ENCODE data around the gene ZNF146.
"Not testable (repeated sequence)": the region's sequence is repeated elsewhere in the genome, so short reads cannot be mapped to it uniquely, and the experiment has no call there.

Gene ZNF146

DNA sequence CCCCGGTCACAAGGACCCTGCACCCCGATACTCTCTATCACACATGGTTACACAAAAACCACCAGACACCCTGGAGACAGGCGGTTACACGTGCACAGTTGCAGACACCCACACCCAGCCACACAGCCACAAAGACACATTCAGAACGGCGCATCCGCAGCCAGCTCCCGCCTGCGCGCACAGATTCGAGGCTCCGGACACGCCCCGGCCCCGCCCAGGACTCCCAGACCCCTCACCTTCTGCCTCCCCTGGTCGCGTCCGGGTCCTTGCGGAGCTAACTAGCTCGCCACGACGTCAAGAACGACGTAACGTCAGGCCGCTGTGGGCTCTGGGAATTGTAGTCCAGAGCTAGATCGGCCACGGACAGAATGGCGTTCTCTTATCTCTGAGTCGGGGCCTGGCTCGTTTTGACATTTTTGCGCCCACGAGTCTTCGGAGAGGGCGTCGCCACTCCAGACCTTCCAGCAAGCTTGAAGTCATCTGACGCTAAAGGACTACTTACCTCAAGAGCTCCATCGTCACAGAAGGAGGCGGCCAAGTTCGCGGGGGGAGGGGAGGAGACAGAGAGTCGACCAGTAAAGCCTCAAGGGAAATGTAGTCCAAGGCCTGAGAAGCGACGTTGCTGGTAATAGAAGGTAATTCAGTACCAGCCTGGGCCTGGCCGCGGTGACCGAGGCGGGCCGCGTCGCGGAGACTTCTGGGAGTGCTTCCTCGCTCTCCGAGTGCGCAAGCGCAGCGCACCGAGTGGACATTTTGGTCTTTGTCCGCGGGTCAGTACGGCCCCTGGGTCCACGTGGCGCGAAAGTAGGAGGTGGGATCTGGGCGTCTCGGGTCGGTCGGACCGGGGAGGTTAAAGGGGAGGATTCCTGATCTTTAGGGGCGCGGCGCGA is at the start of gene ZNF146, which contains the start of gene ZNF565:
Gene ZNF146 (plus strand): TSS at position 721 of the 890 bp plus-strand sequence. CDS start 21,335 bp downstream, outside the sequence.
Gene ZNF565 (minus strand): TSS at position 280 of the 890 bp plus-strand sequence. CDS start 12,680 bp downstream, outside the sequence.
- DNase-seq (ENCODE audit: low read depth in 2 of 2) = peak; percentile 96 to 97

DNA sequence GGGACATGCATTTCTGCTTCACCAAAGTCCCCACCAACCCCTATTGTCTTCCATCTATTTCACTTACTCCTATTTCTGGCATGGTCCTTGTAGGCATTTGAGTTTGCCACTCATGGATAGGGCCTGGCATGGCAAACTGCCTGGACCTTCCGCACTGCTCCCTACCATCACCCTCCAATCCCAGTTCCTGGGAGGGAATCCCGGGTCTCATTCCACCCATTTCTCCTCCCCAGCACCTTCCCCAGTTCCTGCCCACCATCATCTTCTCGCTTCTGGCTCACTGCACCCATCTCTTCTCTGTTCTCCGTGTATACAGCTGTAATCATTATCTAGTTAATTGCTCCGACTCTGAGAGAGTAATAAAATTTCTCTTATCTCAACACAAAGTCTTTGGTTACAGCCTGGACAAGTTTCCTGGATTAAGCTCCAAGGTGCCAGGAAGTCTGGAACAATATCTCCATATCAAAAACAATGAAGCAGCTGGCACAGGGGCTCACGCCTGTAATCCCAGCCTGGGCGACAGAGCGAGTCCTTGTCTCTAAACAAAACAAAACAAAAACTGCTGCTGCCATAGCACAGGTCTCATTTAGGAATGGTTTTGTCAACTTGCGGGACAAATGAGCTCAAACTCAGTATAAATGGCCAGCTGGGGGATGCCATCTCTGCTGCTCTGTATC is 45.7 kb upstream of the ZNF146 start:
- no peak for DNase-seq (ENCODE audit: low read depth in 2 of 2)

- DNase-seq (ENCODE audit: low read depth in 2 of 2) = no peak
Observed at GRCh38 chr19:36172852-36173251, 42.1 kb upstream of the ZNF146 start.

DNA sequence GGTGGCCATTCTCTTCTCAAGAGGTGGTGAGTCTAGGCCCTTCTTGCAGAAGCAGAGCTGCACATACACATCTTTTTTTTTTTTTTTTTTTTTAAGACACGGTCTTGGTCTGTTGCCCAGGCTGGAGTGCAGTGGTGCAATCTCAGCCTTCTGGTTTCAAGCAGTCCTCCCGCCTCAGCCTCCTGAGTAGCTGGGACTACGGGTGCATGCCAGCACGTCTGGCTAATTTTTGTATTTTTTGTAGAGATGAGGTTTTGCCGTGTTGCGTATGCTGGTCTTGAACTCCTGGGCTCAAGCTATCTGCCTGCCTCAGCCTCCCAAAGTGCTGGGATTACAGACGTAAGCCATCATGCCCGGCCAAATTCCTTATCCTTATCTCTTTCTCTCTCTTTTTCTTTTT is 41.1 kb upstream of the ZNF146 start:
- not testable (repeated sequence) for DNase-seq (ENCODE audit: low read depth in 2 of 2)

DNA sequence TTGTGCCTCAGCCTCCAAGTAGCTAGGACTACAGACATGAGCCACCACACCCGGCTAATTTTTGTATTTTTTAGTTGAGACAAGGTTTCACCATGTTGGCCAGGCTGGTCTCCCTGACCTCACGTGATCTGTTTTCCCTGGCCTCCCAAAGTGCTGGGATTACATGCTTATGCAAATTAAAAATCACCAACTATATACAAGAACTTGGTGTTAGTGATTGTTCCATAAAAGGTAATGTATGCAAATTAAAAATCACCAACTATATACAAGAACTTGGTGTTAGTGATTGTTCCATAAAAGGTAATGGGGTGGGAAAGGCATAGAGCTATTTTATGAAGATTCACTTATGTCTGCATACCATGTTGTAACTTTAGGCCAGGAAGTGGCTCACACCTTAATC is 35.8 kb upstream of the ZNF146 start:
- DNase-seq (ENCODE audit: low read depth in 2 of 2) = not testable (repeated sequence)

- DNase-seq (ENCODE audit: low read depth in 2 of 2) = no peak
Observed at GRCh38 chr19:36182612-36183244, 32.2 kb upstream of the ZNF146 start.

DNA sequence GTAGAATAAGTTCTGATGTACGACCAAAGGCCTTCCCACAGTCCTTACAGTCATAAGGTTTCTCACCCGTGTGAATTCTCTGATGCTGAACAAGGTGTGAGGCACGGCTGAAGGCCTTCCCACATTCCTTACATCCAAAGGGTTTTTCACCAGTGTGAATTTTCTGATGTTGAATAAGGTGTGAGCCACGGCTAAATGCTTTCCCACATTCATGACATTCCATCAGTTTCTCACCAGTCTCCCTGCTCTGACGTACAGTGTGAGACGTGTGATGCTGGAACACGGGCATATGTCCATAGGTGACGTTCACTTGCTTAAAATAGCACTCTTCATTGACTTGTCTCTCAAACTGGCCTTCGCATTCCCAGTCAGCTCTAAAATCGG is 31.7 kb upstream of the ZNF146 start:
- no peak for DNase-seq (ENCODE audit: low read depth in 2 of 2)

DNA sequence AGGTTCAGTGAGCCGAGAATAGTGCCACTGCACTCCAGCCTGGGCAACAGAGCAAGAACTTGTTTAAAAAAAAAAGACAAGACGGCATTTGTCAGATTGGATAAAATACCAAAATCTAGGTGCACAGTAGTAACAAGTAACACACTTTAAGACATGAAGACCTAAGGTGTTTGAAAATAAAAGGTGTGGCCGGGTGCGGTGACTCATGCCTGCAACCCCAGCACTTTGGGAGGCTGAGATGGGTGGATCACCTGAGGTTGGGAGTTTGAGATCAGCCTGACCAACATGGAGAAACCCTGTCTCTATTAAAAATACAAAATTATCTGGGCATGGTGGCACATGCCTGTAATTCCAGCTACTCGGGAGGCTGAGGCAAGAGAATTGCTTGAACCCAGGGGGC is 28.2 kb upstream of the ZNF146 start:
- DNase-seq (ENCODE audit: low read depth in 2 of 2) = not testable (repeated sequence)

DNA sequence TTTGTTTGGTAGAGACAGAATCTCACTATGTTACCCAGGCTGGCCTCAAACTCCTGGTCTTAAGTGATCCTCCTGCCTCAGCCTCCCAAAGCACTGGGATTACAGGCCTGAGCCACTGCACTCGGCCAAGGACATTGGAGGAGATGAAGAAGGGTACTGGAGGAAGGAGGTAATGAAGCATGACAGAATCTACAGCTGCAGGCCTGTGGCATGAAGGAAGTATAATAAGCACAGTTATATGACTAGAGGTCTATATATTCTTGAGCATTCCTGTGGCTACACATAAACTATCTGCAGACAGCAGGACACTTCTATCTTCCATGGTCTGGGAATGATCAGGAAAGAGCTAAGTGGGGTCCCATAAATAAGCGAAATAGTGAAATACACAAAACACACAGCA is 18.7 kb upstream of the ZNF146 start:
- no peak for DNase-seq (ENCODE audit: low read depth in 2 of 2)

GRCh38 chr19:36198119-36198518 is 16.8 kb upstream of the ZNF146 start:
- DNase-seq (ENCODE audit: low read depth in 2 of 2) = no peak

DNA sequence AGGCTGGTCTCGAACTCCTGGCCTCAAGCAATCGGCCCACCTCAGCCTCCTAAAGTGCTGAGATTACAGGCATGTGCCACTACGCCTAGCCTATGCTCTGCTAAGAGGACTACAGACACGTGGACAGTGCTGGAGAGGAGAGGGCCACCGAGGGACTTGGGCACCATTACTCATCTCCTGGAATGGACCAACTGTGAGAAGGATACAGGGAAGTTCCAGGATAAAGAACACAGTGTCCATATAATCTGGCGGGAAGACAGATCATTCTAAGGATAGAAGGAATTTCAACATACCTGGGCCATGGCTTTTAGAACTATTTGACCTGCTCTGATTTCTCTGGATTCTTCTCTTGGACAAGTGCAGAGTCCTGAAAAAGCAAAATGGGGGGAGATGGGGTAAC is 13.2 kb upstream of the ZNF146 start:
- DNase-seq (ENCODE audit: low read depth in 2 of 2) = no peak

DNA sequence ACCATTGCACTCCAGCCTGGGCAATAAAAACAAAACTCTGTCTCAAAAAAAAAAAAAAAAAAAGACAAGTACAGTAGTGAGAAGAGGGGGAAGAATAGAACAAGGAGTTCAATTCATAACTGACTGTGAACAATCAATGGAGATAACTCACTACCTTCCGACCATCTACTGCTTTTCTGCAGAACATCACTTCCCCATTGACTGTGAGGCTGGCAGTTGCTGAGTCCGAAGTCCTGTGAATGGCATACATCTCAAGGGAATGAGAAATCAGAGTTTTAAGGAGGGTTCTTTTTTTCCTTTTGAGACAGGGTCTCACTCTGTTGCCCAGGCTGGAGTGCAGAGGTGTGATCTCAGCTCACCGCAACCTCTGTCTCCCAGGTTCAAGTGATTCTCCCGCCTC is 11.6 kb upstream of the ZNF146 start:
- DNase-seq (ENCODE audit: low read depth in 2 of 2) = no peak

GRCh38 chr19:36207605-36208252 is 7.2 kb upstream of the ZNF146 start:
- DNase-seq (ENCODE audit: low read depth in 2 of 2) = no peak

GRCh38 chr19:36209372-36209771 is 5.5 kb upstream of the ZNF146 start:
- no peak for DNase-seq (ENCODE audit: low read depth in 2 of 2)

DNA sequence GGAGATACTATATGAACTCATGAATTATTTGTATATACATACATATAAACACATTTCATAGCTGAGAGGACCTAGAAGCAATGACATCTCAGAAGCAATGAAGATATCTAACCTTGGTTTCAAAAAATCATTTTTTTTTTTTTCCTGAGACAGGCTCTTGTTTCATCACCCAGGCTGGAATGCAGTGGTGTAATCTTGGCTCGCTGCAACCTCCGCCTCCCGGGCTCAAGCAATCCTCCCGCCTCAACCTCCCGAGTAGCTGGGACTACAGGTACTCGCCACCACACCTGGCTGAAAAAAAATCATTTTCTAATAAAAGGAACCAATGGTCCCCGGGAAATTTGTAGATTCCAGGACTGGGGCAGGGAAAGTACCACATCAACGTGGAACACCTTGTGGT is 4.4 kb upstream of the ZNF146 start:
- no peak for DNase-seq (ENCODE audit: low read depth in 2 of 2)

GRCh38 chr19:36212895-36213294 is 2.0 kb upstream of the ZNF146 start:
- no peak for DNase-seq (ENCODE audit: low read depth in 2 of 2)

DNA sequence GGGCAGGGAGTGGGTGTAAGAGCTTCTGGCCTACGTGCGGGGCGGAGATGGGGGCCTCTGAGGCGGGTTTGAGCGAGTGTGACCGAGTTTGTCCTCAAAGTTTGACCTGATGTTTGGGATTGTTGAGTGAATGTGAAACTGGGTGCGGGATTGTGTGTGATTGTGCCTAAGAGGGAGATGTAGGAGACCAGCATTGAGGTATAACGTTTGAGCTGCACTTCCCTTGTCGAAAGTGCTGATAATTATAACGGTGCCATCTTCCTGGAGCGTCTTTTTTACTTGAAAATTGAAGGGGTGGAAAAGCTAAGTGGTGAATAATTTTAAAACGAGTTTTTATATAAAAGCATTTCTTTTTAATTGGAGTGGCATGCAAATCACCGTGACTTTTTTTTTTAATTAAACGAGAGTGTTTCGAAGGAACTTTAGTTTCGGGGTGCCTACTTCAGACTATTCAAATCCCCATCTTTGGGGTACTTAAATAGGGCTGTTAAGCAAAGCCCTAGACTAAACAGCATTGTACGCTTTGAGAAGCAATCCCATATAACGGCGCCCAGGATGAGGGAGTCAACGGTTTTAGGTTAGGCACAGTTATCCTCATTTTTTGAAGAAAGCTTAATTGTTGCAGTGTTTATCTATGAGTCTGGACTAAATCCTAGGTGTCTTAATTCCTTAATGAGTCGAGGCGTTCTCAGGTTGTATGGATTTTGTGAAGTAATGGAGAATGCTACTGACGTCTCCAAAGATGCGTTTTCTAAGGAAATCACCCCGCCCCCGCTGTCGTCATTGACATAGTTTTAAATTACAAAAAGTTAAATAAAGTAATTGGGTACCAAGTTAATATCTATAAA is 594 bp downstream of the ZNF146 start:
- peak in 1 of 2 donors; percentile 2 for DNase-seq (ENCODE audit: low read depth in 2 of 2)

DNA sequence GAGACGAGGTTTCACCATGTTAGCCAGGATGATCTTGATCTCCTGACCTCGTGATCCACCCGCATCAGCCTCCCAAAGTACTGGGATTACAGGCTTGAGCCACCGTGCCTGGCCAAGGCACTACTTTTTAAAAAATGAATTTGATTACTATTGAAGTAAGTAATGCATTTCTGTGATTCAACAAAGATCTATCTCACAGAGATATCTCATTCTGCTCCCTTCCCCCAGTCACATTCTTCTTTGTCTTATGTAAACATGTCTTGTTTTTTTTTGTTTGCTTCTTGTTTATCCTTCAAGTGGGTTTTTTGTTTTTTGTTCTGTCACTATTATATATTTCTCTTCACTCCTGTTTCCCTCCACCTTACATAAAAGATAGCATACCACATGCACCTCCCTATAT is 6.6 kb downstream of the ZNF146 start:
- no peak for DNase-seq (ENCODE audit: low read depth in 2 of 2)

DNA sequence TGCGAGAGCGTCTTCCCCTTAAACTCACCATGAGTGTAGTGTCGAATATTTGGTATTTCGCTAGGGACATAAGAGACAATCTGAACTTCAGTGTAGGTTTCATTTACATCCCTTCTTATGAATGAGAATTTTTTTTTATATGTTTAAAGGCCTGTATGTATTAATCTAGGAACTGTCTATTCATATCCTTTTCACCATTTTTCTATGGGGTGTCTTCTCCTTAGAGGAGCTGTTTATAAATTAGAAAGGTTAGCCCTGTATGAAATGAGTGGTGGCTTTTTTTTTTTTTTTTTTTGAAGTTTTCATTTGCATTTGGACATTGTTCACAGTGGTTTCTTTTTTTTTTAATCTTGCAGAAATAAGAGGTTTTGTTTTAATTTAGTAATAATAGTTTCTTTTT is 7.6 kb downstream of the ZNF146 start:
- no peak for DNase-seq (ENCODE audit: low read depth in 2 of 2)

DNA sequence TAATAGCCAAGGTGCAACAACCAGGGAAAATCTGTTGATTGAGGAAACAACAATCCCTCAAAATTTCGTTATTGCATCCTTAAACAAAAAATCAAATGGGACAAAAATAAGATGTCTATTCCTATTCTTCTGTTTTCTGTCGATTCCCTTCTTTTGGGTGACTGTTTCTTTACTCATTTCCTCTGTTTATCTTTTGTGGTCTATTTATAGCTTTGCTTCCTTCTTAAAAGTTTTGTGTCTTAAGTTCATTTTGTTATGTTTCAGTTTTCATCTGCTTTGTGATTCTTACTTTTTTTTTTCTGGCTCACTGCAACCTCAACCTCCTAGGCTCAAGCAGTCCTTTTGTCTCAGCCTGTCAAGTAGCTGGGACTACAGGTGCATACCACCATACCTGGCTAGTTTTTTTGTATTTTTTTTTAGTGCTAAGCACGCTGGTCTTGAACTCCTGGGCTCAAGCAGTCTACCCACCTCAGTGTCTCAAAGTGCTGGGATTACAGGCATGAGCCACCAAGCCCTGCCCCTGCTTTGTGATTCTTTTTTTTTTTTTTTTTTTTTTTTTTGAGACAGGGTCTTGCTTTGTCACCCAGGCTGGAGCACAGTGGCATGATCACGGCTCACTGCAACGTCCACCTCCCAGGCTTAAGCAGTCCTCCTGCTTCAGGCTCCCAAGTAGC is 10.4 kb downstream of the ZNF146 start:
- no peak for DNase-seq (ENCODE audit: low read depth in 2 of 2)

Measured in stimulated activated CD8-positive, alpha-beta memory T cell treated with anti-CD3 and anti-CD28 coated beads, Interleukin-15, amount 100 ng/mL, for 48 hours (primary cell).